ENCODE data around the gene MSX1.

MSX1 gene

GRCh38 chr4:4890574-4891255 is 31.2 kb downstream of the MSX1 start:
- TF ChIP-seq CTCF (conservative IDR thresholded peaks at IDR 0.05; ENCODE audit: low read depth, low read length): no peak
- no peak for DNase-seq (ENCODE audit: low read depth)
- H3K4me3 ChIP-seq (ENCODE audit: low read length): no peak overlapping the region

GRCh38 chr4:4893721-4894120 is 34.3 kb downstream of the MSX1 start:
- no peak overlapping the region for H3K4me3 ChIP-seq (ENCODE audit: low read length)
- TF ChIP-seq CTCF (conservative IDR thresholded peaks at IDR 0.05; ENCODE audit: low read depth, low read length): no peak
- DNase-seq (ENCODE audit: low read depth): no peak

GRCh38 chr4:4899202-4899925 is 39.9 kb downstream of the MSX1 start:
- DNase-seq (ENCODE audit: low read depth): no peak
- no peak for TF ChIP-seq CTCF (conservative IDR thresholded peaks at IDR 0.05; ENCODE audit: low read depth, low read length)
- no peak overlapping the region for H3K4me3 ChIP-seq (ENCODE audit: low read length)

- TF ChIP-seq CTCF (conservative IDR thresholded peaks at IDR 0.05; ENCODE audit: low read depth, low read length): no peak
- no peak overlapping the region for H3K4me3 ChIP-seq (ENCODE audit: low read length)
- no peak for DNase-seq (ENCODE audit: low read depth)
These were observed 42.4 kb downstream of the MSX1 start for GRCh38 chr4:4901877-4902276.

- TF ChIP-seq CTCF (conservative IDR thresholded peaks at IDR 0.05; ENCODE audit: low read depth, low read length): no peak
- H3K4me3 ChIP-seq (ENCODE audit: low read length): no peak overlapping the region
- DNase-seq (ENCODE audit: low read depth): no peak
These were observed 52.7 kb downstream of the MSX1 start for GRCh38 chr4:4912155-4912554.

GRCh38 chr4:4913147-4913561 is 53.7 kb downstream of the MSX1 start:
- no peak overlapping the region for H3K4me3 ChIP-seq (ENCODE audit: low read length)
- no peak for DNase-seq (ENCODE audit: low read depth)
- no peak for TF ChIP-seq CTCF (conservative IDR thresholded peaks at IDR 0.05; ENCODE audit: low read depth, low read length)

Measured in retinal pigment epithelial cell (primary cell).